Motor neuron (in vitro differentiated cells): Measurements from ENCODE around the gene NTN1. TPM values are rescaled to one million over a fixed set of nuclear protein-coding genes. Genes with fewer than 3 reads are reported as not detected.

Experiments used
- ATAC-seq, 8 experiments: fragments of 200-7000 bp; cut with Tn5 transposase; replicated peaks in 6 of 8; 2 replicates each; pipeline ENCODE4 v1.8.0; 2021; ENCODE audit warnings: mild to moderate bottlenecking in 8 of 8, moderate library complexity in 8 of 8
- H3K27ac ChIP-seq, 2 donors: fragments of 250-450 bp; sonication (Bioruptor Pico); 2 replicates each; pipeline ENCODE4 v1.9.0; 2021; ENCODE audit warnings: antibody characterized with exemption in 2 of 2, mild to moderate bottlenecking in 2 of 2, moderate library complexity in 1 of 2
- H3K4me1 ChIP-seq, 2 donors: fragments of 250-450 bp; sonication (Bioruptor Pico); replicated peaks in 1 of 2; 2 replicates each; pipeline ENCODE4 v1.6.1; 2021; ENCODE audit warnings: antibody characterized with exemption in 2 of 2, mild to moderate bottlenecking in 2 of 2, moderate library complexity in 1 of 2
- H3K4me3 ChIP-seq, 5 donors: fragments of 250-450 bp; sonication (Bioruptor Pico); 2 replicates each; pipeline ENCODE4 v1.9.0; 2021; ENCODE audit warnings: antibody characterized with exemption in 5 of 5, mild to moderate bottlenecking in 5 of 5, moderate library complexity in 4 of 5
- WGBS, 10 experiments: fragments of 450-650 bp; shearing (Covaris generic); methylation state at CpG; one replicate each; pipeline ENCODE4 v1.0.0; 2022; 5-methylcytosine and 5-hydroxymethylcytosine counted together
- in situ Hi-C, 9 experiments: fragments of 400-800 bp; cut with MboI; loops; one replicate each; pipeline ENCODE4 v1.15.0; 2021; ENCODE audit warnings: low sequenced_read_pairs in 9 of 9, low pct_unique_long_range_greater_than_20kb in 2 of 9; ENCODE audit not compliant: unreplicated experiment in 9 of 9
- total RNA-seq, 8 experiments: library from RNA; unstranded; fragments of 300-600 nt; gene quantifications; 2 replicates each; pipeline versions ENCODE4 v1.2.3 to v1.2.4, GENCODE V29; 2022

Gene NTN1
- total RNA-seq, 8 experiments from 2014 or later: 8.0 to 491 (median 16.4) TPM

GRCh38 chr17:9185142-9185541, 163.8 kb downstream of the NTN1 start:
- peak in 5 of 8 experiments; percentile 61 to 88 (median 70) for ATAC-seq

GRCh38 chr17:9185688-9186284, 164.5 kb downstream of the NTN1 start:
- Histone ChIP-seq H3K4me1 (peaks cover 14 to 26% of the 10 kb centered on the region in 2 donors), H3K4me3 (no peak overlapping the region), H3K27ac (no peak overlapping the region)
- WGBS, 10 experiments: 80% methylated on average over 2 of the region's 4 CpGs; no CpG with 5 or more reads in 9 of the 10 experiments
- in situ Hi-C loops: no loop called here
- peak in 5 of 8 experiments; percentile 22 to 74 (median 38) for ATAC-seq

More at GRCh38 chr17:9185142-9185541, 163.8 kb downstream of the NTN1 start:
- in situ Hi-C loops: no loop called here
- H3K4me1 ChIP-seq: peaks cover 14 to 26% of the 10 kb centered on the region in 2 donors
- H3K27ac ChIP-seq: no peak overlapping the region
- 71 to 100% (median 83%) methylated on average over 1 to 7 of the region's 9 CpGs; no CpG with 5 or more reads in 3 of the 10 experiments for WGBS, 10 experiments
- no peak overlapping the region for H3K4me3 ChIP-seq

GRCh38 chr17:9187828-9188227, 166.5 kb downstream of the NTN1 start:
- in situ Hi-C loops: no loop called here
- H3K27ac ChIP-seq: no peak overlapping the region
- WGBS, 10 experiments: 67 to 100% (median 88%) methylated on average over 1 to 6 of the region's 7 CpGs; no CpG with 5 or more reads in 4 of the 10 experiments
- no peak for ATAC-seq
- no peak overlapping the region for H3K4me3 ChIP-seq
- peaks cover 14 to 26% of the 10 kb centered on the region in 2 donors for H3K4me1 ChIP-seq

- no peak for ATAC-seq
- no peak overlapping the region for H3K27ac ChIP-seq
- in situ Hi-C loops: no loop called here
- 88 to 100% methylated on average over 1 to 4 of the region's 5 CpGs; no CpG with 5 or more reads in 8 of the 10 experiments for WGBS, 10 experiments
- H3K4me1 ChIP-seq: peaks cover 14 to 21% of the 10 kb centered on the region in 2 donors
- no peak overlapping the region for H3K4me3 ChIP-seq
These were observed 167.1 kb downstream of the NTN1 start for GRCh38 chr17:9188367-9188766.

GRCh38 chr17:9189870-9190269, 168.6 kb downstream of the NTN1 start:
- no peak for ATAC-seq
- in situ Hi-C loops: no loop called here
- peaks cover 8 to 12% of the 10 kb centered on the region in 2 donors for H3K4me1 ChIP-seq
- 74 to 100% (median 90%) methylated on average over 1 to 3 of the region's 3 CpGs; no CpG with 5 or more reads in 2 of the 10 experiments for WGBS, 10 experiments
- no peak overlapping the region for H3K4me3 ChIP-seq
- H3K27ac ChIP-seq: no peak overlapping the region

- peaks cover 24 to 25% of the 10 kb centered on the region in 2 donors for H3K4me1 ChIP-seq
- H3K4me3 ChIP-seq: no peak overlapping the region
- no peak overlapping the region for H3K27ac ChIP-seq
- in situ Hi-C loops: no loop called here
- 13 to 89% (median 75%) methylated on average over 1 of the region's 1 CpG; no CpG with 5 or more reads in 5 of the 10 experiments for WGBS, 10 experiments
- ATAC-seq: no peak
These were observed 170.7 kb downstream of the NTN1 start for GRCh38 chr17:9192010-9192409.

GRCh38 chr17:9195411-9195810, 174.1 kb downstream of the NTN1 start:
- no peak overlapping the region for H3K4me3 ChIP-seq
- 100% methylated on average over 1 to 2 of the region's 6 CpGs; no CpG with 5 or more reads in 8 of the 10 experiments for WGBS, 10 experiments
- in situ Hi-C loops: no loop called here

GRCh38 chr17:9195961-9196670, 174.8 kb downstream of the NTN1 start:
- no peak overlapping the region for H3K4me3 ChIP-seq
- peaks cover 31 to 40% of the 10 kb centered on the region in 2 donors for H3K4me1 ChIP-seq
- peak overlapping the region; percentile 52 to 60 for H3K27ac ChIP-seq
- in situ Hi-C loops: no loop called here
- 20 to 67% (median 30%) methylated on average over 1 to 3 of the region's 10 CpGs; no CpG with 5 or more reads in 3 of the 10 experiments for WGBS, 10 experiments
- peak; percentile 23 to 97 (median 92) for ATAC-seq

More at GRCh38 chr17:9195411-9195810, 174.1 kb downstream of the NTN1 start:
- Histone ChIP-seq H3K4me1 (peaks cover 29 to 33% of the 10 kb centered on the region in 2 donors), H3K27ac (no peak overlapping the region)
- ATAC-seq: no peak

GRCh38 chr17:9199571-9200551, 178.6 kb downstream of the NTN1 start:
- WGBS, 10 experiments: 65 to 100% (median 74%) methylated on average over 2 to 7 of the region's 16 CpGs; no CpG with 5 or more reads in 3 of the 10 experiments

GRCh38 chr17:9200699-9201359, 179.5 kb downstream of the NTN1 start:
- H3K4me3 ChIP-seq: no peak overlapping the region
- in situ Hi-C loops: no loop called here
- no peak overlapping the region for H3K27ac ChIP-seq
- peaks cover 23 to 34% of the 10 kb centered on the region in 2 donors for H3K4me1 ChIP-seq
- ATAC-seq: peak in 1 of 8 experiments; percentile 1
- 49 to 100% (median 88%) methylated on average over 1 to 4 of the region's 5 CpGs; no CpG with 5 or more reads in 1 of the 10 experiments for WGBS, 10 experiments

More at GRCh38 chr17:9199571-9200551, 178.6 kb downstream of the NTN1 start:
- peaks cover 26 to 42% of the 10 kb centered on the region in 2 donors for H3K4me1 ChIP-seq
- ATAC-seq: peak in 6 of 8 experiments; percentile 7 to 54 (median 14)
- H3K4me3 ChIP-seq: no peak overlapping the region
- in situ Hi-C loops: no loop called here
- H3K27ac ChIP-seq: peak overlapping the region in 1 of 2 donors; percentile 69

- WGBS, 10 experiments: 62 to 100% (median 94%) methylated on average over 2 to 5 of the region's 5 CpGs
- H3K4me3 ChIP-seq: no peak overlapping the region
- no peak overlapping the region for H3K27ac ChIP-seq
- in situ Hi-C loops: no loop called here
- no peak for ATAC-seq
- peaks cover 25 to 37% of the 10 kb centered on the region in 2 donors for H3K4me1 ChIP-seq
These were observed 181.2 kb downstream of the NTN1 start for GRCh38 chr17:9202532-9202931.
